Adrenal gland (tissue), 5 donors: ENCODE results near the gene SMAD7.

Experiments used
- POLR2A ChIP-seq, 2 donors: fragments of 450-650 bp; IDR thresholded peaks; one replicate each; pipeline ENCODE4 v1.6.1; 2017; ENCODE audit warnings: antibody characterized with exemption in 2 of 2, mild to moderate bottlenecking in 2 of 2, moderate library complexity in 1 of 2
- TF ChIP-seq, protein P1 (sequence below), 6 experiments: fragments of 450-650 bp in 4 of 6; fragments of 200-600 bp in 2 of 6; sonication (generic) in 1 of 6; IDR thresholded peaks; 1 replicate in 5 of 6; 2 replicates in 1 of 6; pipeline versions ENCODE4 v1.5.1 to v1.8.0; 2016 to 2021; ENCODE audit warnings: antibody characterized with exemption in 6 of 6, mild to moderate bottlenecking in 2 of 6, moderate library complexity in 1 of 6
- donor health status: DM: no; HTN: no; CAD: no.

DNA sequence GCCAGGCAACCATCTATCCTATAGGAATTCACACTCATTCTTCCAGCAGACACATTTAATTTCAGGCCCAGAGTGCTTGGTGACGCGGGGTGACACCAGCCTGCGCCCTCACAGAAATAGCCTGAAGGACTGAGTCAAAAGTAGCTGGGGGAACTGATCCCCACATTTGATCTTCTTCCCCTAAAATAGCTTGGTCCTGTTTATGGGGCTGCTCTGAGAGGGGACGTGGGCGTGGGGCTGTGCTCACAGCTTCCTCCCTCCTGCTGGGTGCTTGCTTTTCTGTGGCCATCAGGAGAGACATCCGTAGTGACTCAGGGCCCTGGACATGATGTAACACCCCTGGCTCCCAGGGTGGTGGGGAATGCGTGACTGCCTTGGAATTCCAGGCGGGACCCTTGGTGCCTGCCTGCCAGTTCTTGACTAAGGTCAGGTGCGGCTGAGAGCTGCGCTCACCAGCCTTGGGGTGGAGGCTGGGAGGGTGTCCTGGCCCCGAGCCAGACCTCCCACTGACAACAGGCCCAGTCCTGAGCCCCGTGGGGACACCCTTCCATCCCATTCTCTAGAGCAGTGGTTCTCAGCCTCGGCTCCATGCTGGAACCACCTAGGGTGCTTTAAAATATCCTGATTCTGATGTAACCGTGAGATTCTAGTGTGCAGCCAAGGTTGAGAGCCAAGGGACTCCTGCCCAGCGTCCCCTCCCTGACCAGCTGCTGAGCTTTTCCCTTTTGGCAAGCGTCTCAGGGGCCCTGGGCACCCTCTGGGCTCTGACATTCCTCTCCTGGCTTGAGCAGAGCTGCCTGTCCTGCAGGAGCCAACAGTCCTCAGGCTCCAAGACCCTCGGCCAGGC, 47.4 kb upstream of the SMAD7 start:
- TF ChIP-seq, protein P1, sequence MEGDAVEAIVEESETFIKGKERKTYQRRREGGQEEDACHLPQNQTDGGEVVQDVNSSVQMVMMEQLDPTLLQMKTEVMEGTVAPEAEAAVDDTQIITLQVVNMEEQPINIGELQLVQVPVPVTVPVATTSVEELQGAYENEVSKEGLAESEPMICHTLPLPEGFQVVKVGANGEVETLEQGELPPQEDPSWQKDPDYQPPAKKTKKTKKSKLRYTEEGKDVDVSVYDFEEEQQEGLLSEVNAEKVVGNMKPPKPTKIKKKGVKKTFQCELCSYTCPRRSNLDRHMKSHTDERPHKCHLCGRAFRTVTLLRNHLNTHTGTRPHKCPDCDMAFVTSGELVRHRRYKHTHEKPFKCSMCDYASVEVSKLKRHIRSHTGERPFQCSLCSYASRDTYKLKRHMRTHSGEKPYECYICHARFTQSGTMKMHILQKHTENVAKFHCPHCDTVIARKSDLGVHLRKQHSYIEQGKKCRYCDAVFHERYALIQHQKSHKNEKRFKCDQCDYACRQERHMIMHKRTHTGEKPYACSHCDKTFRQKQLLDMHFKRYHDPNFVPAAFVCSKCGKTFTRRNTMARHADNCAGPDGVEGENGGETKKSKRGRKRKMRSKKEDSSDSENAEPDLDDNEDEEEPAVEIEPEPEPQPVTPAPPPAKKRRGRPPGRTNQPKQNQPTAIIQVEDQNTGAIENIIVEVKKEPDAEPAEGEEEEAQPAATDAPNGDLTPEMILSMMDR (IDR thresholded peaks at IDR 0.05), result no peak
- no peak for TF ChIP-seq POLR2A (IDR thresholded peaks at IDR 0.05)
